ENCODE data around the gene GALNT17.

The GALNT17 gene

DNA sequence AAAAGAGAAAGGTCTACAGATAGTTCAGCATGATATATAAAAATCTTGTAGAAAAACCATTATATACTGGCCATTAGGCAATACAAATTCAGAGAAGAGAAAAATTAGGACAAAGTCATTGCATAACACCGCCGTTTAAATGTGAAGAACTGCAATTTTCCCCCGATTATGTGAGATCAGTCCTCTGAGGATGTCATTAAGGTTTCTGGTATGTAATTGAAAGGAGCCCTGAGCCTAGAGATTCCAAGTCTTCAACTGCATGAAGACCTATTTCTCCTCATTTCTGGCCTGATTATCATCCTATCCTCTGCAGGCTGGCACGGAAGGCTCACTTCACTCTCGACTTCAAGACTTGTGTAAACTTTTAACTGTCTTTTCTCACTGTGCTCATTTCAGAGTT is 395.3 kb downstream of the GALNT17 start:
- H3K4me3 ChIP-seq (ENCODE audit: low read length): no peak overlapping the region
- H3K4me1 ChIP-seq (ENCODE audit: control insufficient read depth, low read depth, low read length): no peaks in the 10 kb centered on the region
- H3K9ac ChIP-seq (ENCODE audit: low read length): no peak overlapping the region
- no peaks in the 10 kb centered on the region for H3K9me3 ChIP-seq (ENCODE audit: control insufficient read depth, low read depth, low read length)
- H3K27me3 ChIP-seq (ENCODE audit: control insufficient read depth, insufficient read depth, low read length): no peaks in the 10 kb centered on the region
- no peak overlapping the region for H3K27ac ChIP-seq (ENCODE audit: low read length)
- H3K36me3 ChIP-seq (ENCODE audit: control insufficient read depth, low read depth, low read length): no peaks in the 10 kb centered on the region

DNA sequence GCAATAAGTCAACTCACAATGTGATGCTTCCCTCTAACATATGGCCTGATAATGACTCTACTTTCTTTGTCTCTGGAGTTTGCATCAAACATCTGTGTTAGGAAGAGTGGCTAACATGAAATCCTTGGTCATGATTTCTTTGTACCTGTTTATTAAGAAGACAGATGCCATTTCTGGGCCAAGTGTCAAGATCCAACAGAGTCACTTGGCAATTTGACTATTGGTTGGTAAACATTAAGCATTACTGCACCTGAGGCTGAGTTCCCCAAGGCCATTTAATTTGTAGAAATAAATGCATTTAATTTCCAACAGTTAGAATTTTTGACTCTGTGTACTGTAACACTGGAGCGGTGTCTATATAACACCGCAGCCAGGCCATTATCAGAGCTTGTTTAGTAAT is 403.7 kb downstream of the GALNT17 start:
- H3K4me3 ChIP-seq (ENCODE audit: low read length): no peak overlapping the region
- no peaks in the 10 kb centered on the region for H3K36me3 ChIP-seq (ENCODE audit: control insufficient read depth, low read depth, low read length)
- no peak overlapping the region for H3K27ac ChIP-seq (ENCODE audit: low read length)
- no peak overlapping the region for H3K9ac ChIP-seq (ENCODE audit: low read length)
- H3K9me3 ChIP-seq (ENCODE audit: control insufficient read depth, low read depth, low read length): no peaks in the 10 kb centered on the region
- no peaks in the 10 kb centered on the region for H3K27me3 ChIP-seq (ENCODE audit: control insufficient read depth, insufficient read depth, low read length)
- no peaks in the 10 kb centered on the region for H3K4me1 ChIP-seq (ENCODE audit: control insufficient read depth, low read depth, low read length)

DNA sequence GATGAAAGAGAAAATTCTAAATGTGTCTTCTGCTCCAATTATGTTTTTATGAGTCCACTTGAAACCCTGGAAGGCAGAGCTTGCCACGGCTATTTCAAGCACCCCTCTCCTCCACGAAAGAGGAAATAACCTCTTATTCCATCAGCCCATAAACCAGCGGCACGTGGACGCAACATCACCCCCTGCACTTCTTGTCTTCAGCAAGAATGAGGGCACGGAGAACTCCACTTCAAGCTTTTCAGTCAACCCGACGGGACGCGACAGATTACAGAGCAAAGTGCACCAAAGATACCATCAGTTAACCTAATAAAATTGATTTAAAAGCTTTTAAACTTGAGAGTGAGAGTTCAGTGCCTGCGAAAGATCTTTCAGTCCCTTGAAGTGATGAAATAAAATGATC is 406.3 kb downstream of the GALNT17 start:
- no peaks in the 10 kb centered on the region for H3K4me1 ChIP-seq (ENCODE audit: control insufficient read depth, low read depth, low read length)
- H3K9me3 ChIP-seq (ENCODE audit: control insufficient read depth, low read depth, low read length): no peaks in the 10 kb centered on the region
- H3K27me3 ChIP-seq (ENCODE audit: control insufficient read depth, insufficient read depth, low read length): no peaks in the 10 kb centered on the region
- H3K36me3 ChIP-seq (ENCODE audit: control insufficient read depth, low read depth, low read length): no peaks in the 10 kb centered on the region
- no peak overlapping the region for H3K9ac ChIP-seq (ENCODE audit: low read length)
- H3K27ac ChIP-seq (ENCODE audit: low read length): no peak overlapping the region
- no peak overlapping the region for H3K4me3 ChIP-seq (ENCODE audit: low read length)

DNA sequence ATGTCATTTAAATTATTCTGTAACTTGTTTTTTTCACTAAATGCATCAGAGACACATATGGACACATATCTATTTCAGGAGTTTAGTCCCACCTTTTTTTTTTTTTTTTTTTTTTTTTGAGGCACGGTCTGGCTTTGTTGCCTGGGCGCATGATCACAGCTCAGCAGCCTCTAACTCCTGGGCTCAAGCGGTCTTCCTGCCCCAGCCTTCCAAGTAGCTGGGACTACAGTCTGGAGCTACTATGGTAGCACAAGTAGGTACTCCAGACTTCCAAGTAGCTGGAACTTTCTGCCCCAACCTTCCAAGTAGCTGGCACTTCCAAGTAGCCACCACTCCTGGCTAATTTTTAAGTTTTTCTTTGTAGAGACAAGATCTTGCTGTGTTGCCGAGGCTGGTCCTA is 407.7 kb downstream of the GALNT17 start:
- Histone ChIP-seq H3K4me1 (ENCODE audit: control insufficient read depth, low read depth, low read length) (no peaks in the 10 kb centered on the region), H3K36me3 (ENCODE audit: control insufficient read depth, low read depth, low read length) (no peaks in the 10 kb centered on the region), H3K9me3 (ENCODE audit: control insufficient read depth, low read depth, low read length) (no peaks in the 10 kb centered on the region), H3K27me3 (ENCODE audit: control insufficient read depth, insufficient read depth, low read length) (no peaks in the 10 kb centered on the region), H3K4me3 (ENCODE audit: low read length) (no peak overlapping the region), H3K27ac (ENCODE audit: low read length) (no peak overlapping the region), H3K9ac (ENCODE audit: low read length) (no peak overlapping the region)

DNA sequence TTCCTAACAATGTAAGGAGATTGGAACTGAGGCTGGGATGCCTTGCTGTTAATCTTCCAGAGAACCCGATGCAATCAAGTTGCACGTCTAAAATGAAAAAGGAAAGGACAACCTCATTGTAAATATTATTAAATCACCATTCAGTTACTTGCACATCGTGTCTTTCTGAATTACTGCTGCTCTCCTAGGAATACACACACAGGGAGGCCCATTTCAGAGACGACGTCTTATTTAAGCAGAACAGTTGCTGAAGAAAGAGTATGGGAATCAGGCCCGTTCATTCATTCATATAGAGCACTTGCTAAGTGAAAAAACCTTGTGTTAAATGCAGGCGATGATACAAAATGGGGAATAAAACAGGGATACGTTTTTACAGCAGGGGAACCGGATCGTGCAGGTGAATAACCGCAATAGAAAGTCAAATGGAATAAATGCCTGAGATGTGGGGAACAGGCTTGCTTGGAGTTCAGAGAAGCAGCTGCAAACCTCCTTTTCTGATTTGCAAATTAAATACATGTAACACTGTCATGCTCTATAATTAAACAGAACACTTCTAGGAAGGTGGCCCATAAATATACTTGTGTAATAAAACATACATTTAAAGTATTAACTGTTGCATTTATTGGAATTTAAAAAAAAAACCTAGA is 409.9 kb downstream of the GALNT17 start:
- no peak overlapping the region for H3K9ac ChIP-seq (ENCODE audit: low read length)
- no peaks in the 10 kb centered on the region for H3K4me1 ChIP-seq (ENCODE audit: control insufficient read depth, low read depth, low read length)
- H3K27me3 ChIP-seq (ENCODE audit: control insufficient read depth, insufficient read depth, low read length): no peaks in the 10 kb centered on the region
- no peak overlapping the region for H3K4me3 ChIP-seq (ENCODE audit: low read length)
- no peak overlapping the region for H3K27ac ChIP-seq (ENCODE audit: low read length)
- H3K36me3 ChIP-seq (ENCODE audit: control insufficient read depth, low read depth, low read length): no peaks in the 10 kb centered on the region
- no peaks in the 10 kb centered on the region for H3K9me3 ChIP-seq (ENCODE audit: control insufficient read depth, low read depth, low read length)

DNA sequence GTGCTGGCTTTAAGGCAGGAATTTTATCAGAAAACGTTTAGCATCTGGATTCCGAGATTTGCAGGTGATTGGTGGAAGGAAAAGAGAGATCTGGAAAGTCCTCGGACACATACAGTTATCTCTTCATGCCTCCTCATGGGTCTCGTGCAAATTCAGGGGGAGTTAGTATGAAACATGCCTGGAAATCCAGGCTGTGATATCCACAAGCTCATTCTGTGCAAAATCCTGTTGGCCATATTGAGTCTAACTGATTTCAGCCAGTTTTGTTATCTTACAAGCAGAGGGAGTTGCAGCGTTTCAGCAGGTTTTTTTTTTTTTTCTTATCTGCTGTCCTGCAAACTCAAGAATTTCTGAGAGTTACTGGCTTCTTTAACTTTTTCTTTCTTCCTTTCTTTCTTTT is 411.5 kb downstream of the GALNT17 start:
- Histone ChIP-seq H3K4me1 (ENCODE audit: control insufficient read depth, low read depth, low read length) (no peaks in the 10 kb centered on the region), H3K27ac (ENCODE audit: low read length) (no peak overlapping the region), H3K36me3 (ENCODE audit: control insufficient read depth, low read depth, low read length) (no peaks in the 10 kb centered on the region), H3K27me3 (ENCODE audit: control insufficient read depth, insufficient read depth, low read length) (no peaks in the 10 kb centered on the region), H3K9me3 (ENCODE audit: control insufficient read depth, low read depth, low read length) (no peaks in the 10 kb centered on the region), H3K4me3 (ENCODE audit: low read length) (no peak overlapping the region), H3K9ac (ENCODE audit: low read length) (no peak overlapping the region)

DNA sequence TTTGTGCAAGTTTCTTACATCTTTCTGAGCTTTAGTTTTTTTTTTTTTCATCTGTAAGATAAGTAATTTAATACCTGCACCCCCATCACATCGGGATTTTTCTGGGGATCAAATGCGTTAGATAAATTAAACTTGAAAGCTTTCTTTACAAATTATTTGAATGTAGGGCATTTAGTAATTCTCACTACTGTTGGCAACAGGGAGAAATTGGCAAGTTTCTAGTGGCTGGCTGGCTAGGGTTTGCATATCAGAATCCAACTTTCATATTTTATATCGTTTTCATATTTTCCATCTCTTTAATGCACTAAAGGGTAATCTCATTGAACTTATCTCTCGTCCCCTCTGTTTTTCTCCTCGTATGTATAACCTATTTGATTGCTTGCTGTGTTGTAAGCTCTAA is 412.9 kb downstream of the GALNT17 start:
- Histone ChIP-seq H3K36me3 (ENCODE audit: control insufficient read depth, low read depth, low read length) (no peaks in the 10 kb centered on the region), H3K9me3 (ENCODE audit: control insufficient read depth, low read depth, low read length) (no peaks in the 10 kb centered on the region), H3K4me3 (ENCODE audit: low read length) (no peak overlapping the region), H3K27ac (ENCODE audit: low read length) (no peak overlapping the region), H3K9ac (ENCODE audit: low read length) (no peak overlapping the region), H3K4me1 (ENCODE audit: control insufficient read depth, low read depth, low read length) (no peaks in the 10 kb centered on the region), H3K27me3 (ENCODE audit: control insufficient read depth, insufficient read depth, low read length) (no peaks in the 10 kb centered on the region)

DNA sequence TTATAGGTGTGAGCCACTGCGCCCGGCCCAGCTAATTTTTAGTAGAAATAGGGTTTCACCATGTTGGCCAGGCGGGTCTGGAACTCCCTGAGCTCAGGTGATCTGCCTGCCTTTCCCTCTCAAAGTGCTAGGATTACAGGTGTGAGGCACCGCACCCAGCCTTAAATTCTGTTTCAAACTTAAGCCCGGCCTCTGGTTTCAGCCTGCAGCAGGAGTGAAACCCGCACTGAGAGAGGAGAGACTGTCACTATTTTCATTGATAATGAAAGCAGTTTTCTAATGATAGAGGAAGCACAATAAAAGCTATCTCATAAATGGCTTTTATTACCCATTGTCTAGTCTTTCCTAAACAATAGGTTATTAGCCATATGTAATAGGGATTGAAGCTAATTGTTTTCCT is 415.5 kb downstream of the GALNT17 start:
- H3K9me3 ChIP-seq (ENCODE audit: control insufficient read depth, low read depth, low read length): peaks cover 6% of the 10 kb centered on the region
- H3K4me1 ChIP-seq (ENCODE audit: control insufficient read depth, low read depth, low read length): no peaks in the 10 kb centered on the region
- no peaks in the 10 kb centered on the region for H3K36me3 ChIP-seq (ENCODE audit: control insufficient read depth, low read depth, low read length)
- H3K9ac ChIP-seq (ENCODE audit: low read length): no peak overlapping the region
- H3K4me3 ChIP-seq (ENCODE audit: low read length): no peak overlapping the region
- H3K27ac ChIP-seq (ENCODE audit: low read length): no peak overlapping the region
- H3K27me3 ChIP-seq (ENCODE audit: control insufficient read depth, insufficient read depth, low read length): no peaks in the 10 kb centered on the region

DNA sequence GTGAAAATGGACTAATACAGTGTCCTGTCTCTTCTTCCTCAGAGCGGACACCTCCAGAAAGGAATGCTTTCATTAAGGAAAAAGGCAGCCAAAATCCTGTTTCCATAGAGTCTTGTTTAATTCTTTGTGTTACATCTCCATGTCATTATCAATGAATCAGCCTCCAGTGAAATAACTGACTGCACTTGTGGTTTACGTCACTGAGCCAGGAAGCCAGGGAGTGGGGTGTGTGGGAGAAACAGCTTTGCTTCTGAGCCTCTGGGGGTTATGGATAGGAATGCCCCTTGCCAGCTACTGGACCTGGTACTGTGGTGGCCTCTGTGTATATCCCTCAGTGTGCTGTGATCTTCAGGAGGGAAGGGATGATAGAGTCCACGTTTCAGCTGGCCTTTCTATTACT is 416.8 kb downstream of the GALNT17 start:
- H3K27ac ChIP-seq (ENCODE audit: low read length): no peak overlapping the region
- H3K4me1 ChIP-seq (ENCODE audit: control insufficient read depth, low read depth, low read length): no peaks in the 10 kb centered on the region
- H3K9me3 ChIP-seq (ENCODE audit: control insufficient read depth, low read depth, low read length): peaks cover 6% of the 10 kb centered on the region
- H3K36me3 ChIP-seq (ENCODE audit: control insufficient read depth, low read depth, low read length): no peaks in the 10 kb centered on the region
- no peaks in the 10 kb centered on the region for H3K27me3 ChIP-seq (ENCODE audit: control insufficient read depth, insufficient read depth, low read length)
- H3K9ac ChIP-seq (ENCODE audit: low read length): no peak overlapping the region
- H3K4me3 ChIP-seq (ENCODE audit: low read length): no peak overlapping the region

DNA sequence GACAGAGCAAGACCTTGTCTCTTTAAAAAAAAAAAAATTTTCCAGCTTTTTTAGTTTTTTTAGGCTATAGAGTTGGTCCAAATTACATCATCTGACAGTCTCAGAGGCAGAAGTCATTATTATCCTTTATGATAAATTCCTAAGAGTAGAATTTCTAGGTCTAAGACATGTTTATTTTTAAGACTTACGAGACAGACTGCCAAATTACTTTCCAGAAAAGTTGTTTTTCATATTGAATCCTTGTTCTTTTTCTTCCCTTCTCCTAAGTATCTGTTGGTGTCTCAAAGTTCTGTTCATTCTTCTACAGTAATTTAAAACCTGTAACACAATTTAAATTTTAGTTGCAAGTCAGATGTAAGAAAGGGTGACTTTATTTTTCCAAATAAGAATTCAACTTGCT is 421.4 kb downstream of the GALNT17 start:
- Histone ChIP-seq H3K9me3 (ENCODE audit: control insufficient read depth, low read depth, low read length) (peaks cover 6% of the 10 kb centered on the region), H3K36me3 (ENCODE audit: control insufficient read depth, low read depth, low read length) (no peaks in the 10 kb centered on the region), H3K9ac (ENCODE audit: low read length) (no peak overlapping the region), H3K27ac (ENCODE audit: low read length) (no peak overlapping the region), H3K4me1 (ENCODE audit: control insufficient read depth, low read depth, low read length) (peaks cover 4% of the 10 kb centered on the region), H3K4me3 (ENCODE audit: low read length) (no peak overlapping the region), H3K27me3 (ENCODE audit: control insufficient read depth, insufficient read depth, low read length) (no peaks in the 10 kb centered on the region)

DNA sequence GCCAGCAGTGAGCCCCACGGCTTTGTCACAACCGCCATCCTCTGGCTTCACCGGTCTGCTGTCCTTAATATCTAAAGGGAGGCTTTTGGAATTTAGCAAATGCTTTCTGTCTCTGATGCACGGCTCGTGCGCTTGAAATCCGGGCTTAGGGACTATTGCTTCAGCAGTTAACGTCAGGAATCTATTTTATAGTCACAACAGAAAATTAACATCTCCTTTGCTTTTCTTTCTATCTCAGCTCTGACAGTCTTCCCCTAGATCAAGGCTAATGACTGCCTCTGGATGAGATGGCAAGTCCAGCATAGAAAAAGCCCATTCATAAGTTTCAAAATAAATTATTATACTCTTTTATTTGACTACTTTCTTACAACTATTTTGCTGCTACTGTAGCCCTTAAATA is 423.8 kb downstream of the GALNT17 start:
- Histone ChIP-seq H3K4me3 (ENCODE audit: low read length) (no peak overlapping the region), H3K9ac (ENCODE audit: low read length) (no peak overlapping the region), H3K27ac (ENCODE audit: low read length) (no peak overlapping the region), H3K9me3 (ENCODE audit: control insufficient read depth, low read depth, low read length) (peaks cover 6% of the 10 kb centered on the region), H3K27me3 (ENCODE audit: control insufficient read depth, insufficient read depth, low read length) (no peaks in the 10 kb centered on the region), H3K36me3 (ENCODE audit: control insufficient read depth, low read depth, low read length) (no peaks in the 10 kb centered on the region), H3K4me1 (ENCODE audit: control insufficient read depth, low read depth, low read length) (peaks cover 14% of the 10 kb centered on the region)

DNA sequence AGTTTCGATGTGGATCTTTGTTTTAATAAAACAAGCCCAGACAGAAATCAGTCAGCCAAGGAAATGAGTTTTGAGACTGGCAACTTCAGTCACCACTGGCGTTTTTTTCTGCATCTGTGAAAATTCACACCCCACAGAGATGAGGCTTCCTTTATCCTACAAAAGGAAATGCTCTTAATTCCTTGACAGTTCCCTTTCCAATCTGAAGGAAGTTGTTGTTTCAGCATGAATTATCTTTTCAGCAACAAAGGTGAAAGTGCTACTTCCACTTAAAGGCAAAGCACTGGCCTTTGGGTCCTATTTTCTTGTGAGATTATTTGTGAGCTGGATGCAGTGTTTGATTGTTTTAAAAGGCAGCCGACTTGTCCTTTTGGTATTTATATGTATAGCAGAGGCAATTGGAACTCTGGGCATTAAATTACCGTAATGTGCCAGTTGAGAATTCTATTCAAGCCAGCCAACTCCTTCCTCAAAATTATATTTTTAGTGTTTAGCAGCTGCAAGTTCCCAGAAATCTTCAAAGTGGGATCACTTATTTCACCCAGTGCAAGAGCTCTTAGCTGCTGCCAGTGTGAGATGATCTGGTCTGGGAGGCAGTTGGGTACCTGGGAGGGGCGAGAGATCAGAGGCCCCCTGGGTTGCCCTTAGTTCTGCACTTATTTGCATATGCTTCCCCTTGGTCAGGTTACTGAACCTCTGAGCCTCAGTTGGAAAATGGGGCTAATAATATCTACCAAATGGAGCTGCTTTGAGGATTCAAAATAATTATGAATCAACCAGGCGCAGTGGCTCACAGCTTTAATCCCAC is 427.1 kb downstream of the GALNT17 start:
- Histone ChIP-seq H3K4me3 (ENCODE audit: low read length) (no peak overlapping the region), H3K4me1 (ENCODE audit: control insufficient read depth, low read depth, low read length) (peaks cover 14% of the 10 kb centered on the region), H3K9me3 (ENCODE audit: control insufficient read depth, low read depth, low read length) (no peaks in the 10 kb centered on the region), H3K27ac (ENCODE audit: low read length) (no peak overlapping the region), H3K27me3 (ENCODE audit: control insufficient read depth, insufficient read depth, low read length) (no peaks in the 10 kb centered on the region), H3K36me3 (ENCODE audit: control insufficient read depth, low read depth, low read length) (no peaks in the 10 kb centered on the region), H3K9ac (ENCODE audit: low read length) (no peak overlapping the region)
